Measurements from ENCODE around the gene HLCS.
"Not testable (repeated sequence)": the region's sequence is repeated elsewhere in the genome, so short reads cannot be mapped to it uniquely, and the experiment has no call there.

Gene HLCS

GRCh38 chr21:36955783-36956182 lies 10.7 kb downstream of the HLCS start:
- no peak for DNase-seq (ENCODE audit: low read depth)

GRCh38 chr21:36952331-36952730 lies 14.1 kb downstream of the HLCS start:
- not testable (repeated sequence) for DNase-seq (ENCODE audit: low read depth)

GRCh38 chr21:36949171-36950141 lies 17.0 kb downstream of the HLCS start:
- no peak for DNase-seq (ENCODE audit: low read depth)

- DNase-seq (ENCODE audit: low read depth), result no peak
Observed at GRCh38 chr21:36948686-36949085, 17.8 kb downstream of the HLCS start.

- no peak for DNase-seq (ENCODE audit: low read depth)
Observed at GRCh38 chr21:36946949-36947356, 19.5 kb downstream of the HLCS start.

GRCh38 chr21:36945496-36946138 lies 20.9 kb downstream of the HLCS start:
- no peak for DNase-seq (ENCODE audit: low read depth)

GRCh38 chr21:36936361-36937135 lies 29.9 kb downstream of the HLCS start:
- no peak for DNase-seq (ENCODE audit: low read depth)

- DNase-seq (ENCODE audit: low read depth), result no peak
Observed at GRCh38 chr21:36934864-36935420, 31.5 kb downstream of the HLCS start.

GRCh38 chr21:36932161-36932816 lies 34.2 kb downstream of the HLCS start:
- no peak for DNase-seq (ENCODE audit: low read depth)

- DNase-seq (ENCODE audit: low read depth), result no peak
Observed at GRCh38 chr21:36929622-36930021, 36.8 kb downstream of the HLCS start.

GRCh38 chr21:36928960-36929359 lies 37.5 kb downstream of the HLCS start:
- no peak for DNase-seq (ENCODE audit: low read depth)

- peak; percentile 46 for DNase-seq (ENCODE audit: low read depth)
Observed at GRCh38 chr21:36927719-36928117, 38.8 kb downstream of the HLCS start.

- no peak for DNase-seq (ENCODE audit: low read depth)
Observed at GRCh38 chr21:36926989-36927718, 39.3 kb downstream of the HLCS start.

GRCh38 chr21:36923270-36923669 lies 43.2 kb downstream of the HLCS start:
- DNase-seq (ENCODE audit: low read depth), result no peak

GRCh38 chr21:36922861-36923260 lies 43.6 kb downstream of the HLCS start:
- DNase-seq (ENCODE audit: low read depth), result no peak

- DNase-seq (ENCODE audit: low read depth), result no peak
Observed at GRCh38 chr21:36918291-36918690, 48.2 kb downstream of the HLCS start.

GRCh38 chr21:36917471-36918158 lies 48.9 kb downstream of the HLCS start:
- no peak for DNase-seq (ENCODE audit: low read depth)

- DNase-seq (ENCODE audit: low read depth), result no peak
Observed at GRCh38 chr21:36916718-36917117, 49.8 kb downstream of the HLCS start.

- DNase-seq (ENCODE audit: low read depth), result no peak
Observed at GRCh38 chr21:36915696-36916245, 50.7 kb downstream of the HLCS start.
